Retinal pigment epithelial cell (primary cell): Measurements from ENCODE around the gene PTMA.

Experiments used
- DNase-seq: peaks from one replicate; pipeline ENCODE4 v3.0.0-alpha.2; 2010; ENCODE audit warnings: low read depth
- H3K4me3 ChIP-seq: 2 replicates; pipeline ENCODE4 v1.5.1; 2011; ENCODE audit warnings: mild to moderate bottlenecking, low read length, control low read depth, moderate library complexity
- CTCF ChIP-seq: conservative IDR thresholded peaks from 2 replicates; pipeline ENCODE4 v1.5.1; 2011; ENCODE audit warnings: low read depth, low read length, control low read depth, inconsistent platforms

Gene PTMA

GRCh38 chr2:231663458-231664212 is 44.7 kb upstream of the PTMA start:
- DNase-seq: no peak
- no peak overlapping the region for H3K4me3 ChIP-seq
- no peak for TF ChIP-seq CTCF

GRCh38 chr2:231664727-231665126 is 43.6 kb upstream of the PTMA start:
- no peak for TF ChIP-seq CTCF
- DNase-seq: no peak

GRCh38 chr2:231665245-231666170 is 42.8 kb upstream of the PTMA start:
- no peak for TF ChIP-seq CTCF
- H3K4me3 ChIP-seq: no peak overlapping the region
- DNase-seq: no peak

More at GRCh38 chr2:231664727-231665126, 43.6 kb upstream of the PTMA start:
- no peak overlapping the region for H3K4me3 ChIP-seq

GRCh38 chr2:231666171-231667095 is 41.9 kb upstream of the PTMA start:
- DNase-seq: peak; percentile 89
- no peak for TF ChIP-seq CTCF
- H3K4me3 ChIP-seq: peak overlapping the region; percentile 34

- H3K4me3 ChIP-seq: peak overlapping the region; percentile 16
- DNase-seq: no peak
- no peak for TF ChIP-seq CTCF
These were observed 41.3 kb upstream of the PTMA start for GRCh38 chr2:231667096-231667427.

GRCh38 chr2:231667496-231667895 is 40.8 kb upstream of the PTMA start:
- TF ChIP-seq CTCF: no peak
- no peak for DNase-seq
- H3K4me3 ChIP-seq: no peak overlapping the region
